Measurements from ENCODE around the gene KCNQ2. TPM values are rescaled to one million over a fixed set of nuclear protein-coding genes. Genes with fewer than 3 reads are reported as not detected.
A peak's percentile ranks its signal among the peaks of the same experiment; 100 is the strongest.

The KCNQ2 gene
- total RNA-seq, 1 donor, result 0.36 TPM

DNA sequence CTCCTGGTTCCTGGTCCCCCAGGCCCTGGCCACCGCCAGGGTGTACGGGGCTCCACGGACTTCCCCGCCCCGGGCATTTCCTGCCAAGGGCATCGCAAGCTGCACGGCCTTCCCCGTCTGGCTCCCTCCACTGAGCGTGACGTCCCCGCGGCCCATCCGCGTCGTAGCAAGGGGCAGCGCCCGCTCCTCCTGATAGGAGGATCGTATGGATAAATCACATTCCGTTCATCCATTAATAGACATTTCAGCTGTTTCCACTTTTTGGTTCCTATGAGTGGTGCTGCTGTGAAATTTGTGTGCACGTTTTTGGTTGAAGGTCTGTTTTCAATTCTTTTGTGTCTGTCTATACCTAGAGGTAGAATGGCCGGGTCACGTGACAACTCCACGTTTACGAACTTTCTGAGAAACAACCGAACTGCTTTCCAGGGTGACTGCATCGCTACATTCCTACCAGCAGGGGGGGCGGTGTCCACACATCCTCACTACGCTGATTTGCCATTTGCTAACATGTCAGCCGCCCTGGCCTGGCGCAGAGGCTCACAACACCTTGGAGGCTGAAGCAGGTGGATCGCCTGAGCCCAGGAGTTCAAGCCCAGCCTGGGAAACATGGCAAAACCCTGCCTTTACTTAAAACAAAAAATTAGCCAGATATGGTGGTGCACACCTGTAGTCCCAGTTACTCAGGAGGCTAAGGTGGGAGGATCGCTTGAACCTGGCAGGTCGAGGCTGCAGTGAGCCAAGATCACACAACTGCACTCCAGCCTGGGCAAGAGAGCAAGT lies 37.7 kb downstream of the KCNQ2 start:
- H3K9me3 ChIP-seq (ENCODE audit: low read depth, low read length), result no peaks in the 10 kb centered on the region
- no peak overlapping the region for H3K27ac ChIP-seq (ENCODE audit: low read depth, low read length)
- peaks cover 4% of the 10 kb centered on the region for H3K27me3 ChIP-seq (ENCODE audit: insufficient read depth, low read length)
- no peaks in the 10 kb centered on the region for H3K36me3 ChIP-seq (ENCODE audit: insufficient read depth, low read length)
- no peak overlapping the region for H3K4me2 ChIP-seq (ENCODE audit: insufficient read depth, low read length)
- no peak overlapping the region for H3K4me3 ChIP-seq (ENCODE audit: insufficient read depth, low read length)
- peak; percentile 97 for DNase-seq (ENCODE audit: insufficient read length, low spot score, missing footprints)
- H3K4me1 ChIP-seq (ENCODE audit: insufficient read depth, low read length), result no peaks in the 10 kb centered on the region
- TF ChIP-seq, protein P1, sequence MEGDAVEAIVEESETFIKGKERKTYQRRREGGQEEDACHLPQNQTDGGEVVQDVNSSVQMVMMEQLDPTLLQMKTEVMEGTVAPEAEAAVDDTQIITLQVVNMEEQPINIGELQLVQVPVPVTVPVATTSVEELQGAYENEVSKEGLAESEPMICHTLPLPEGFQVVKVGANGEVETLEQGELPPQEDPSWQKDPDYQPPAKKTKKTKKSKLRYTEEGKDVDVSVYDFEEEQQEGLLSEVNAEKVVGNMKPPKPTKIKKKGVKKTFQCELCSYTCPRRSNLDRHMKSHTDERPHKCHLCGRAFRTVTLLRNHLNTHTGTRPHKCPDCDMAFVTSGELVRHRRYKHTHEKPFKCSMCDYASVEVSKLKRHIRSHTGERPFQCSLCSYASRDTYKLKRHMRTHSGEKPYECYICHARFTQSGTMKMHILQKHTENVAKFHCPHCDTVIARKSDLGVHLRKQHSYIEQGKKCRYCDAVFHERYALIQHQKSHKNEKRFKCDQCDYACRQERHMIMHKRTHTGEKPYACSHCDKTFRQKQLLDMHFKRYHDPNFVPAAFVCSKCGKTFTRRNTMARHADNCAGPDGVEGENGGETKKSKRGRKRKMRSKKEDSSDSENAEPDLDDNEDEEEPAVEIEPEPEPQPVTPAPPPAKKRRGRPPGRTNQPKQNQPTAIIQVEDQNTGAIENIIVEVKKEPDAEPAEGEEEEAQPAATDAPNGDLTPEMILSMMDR (IDR thresholded peaks at IDR 0.05; ENCODE audit: extremely low read depth, low read depth, low read length), result peak; percentile 66
- no peaks in the 10 kb centered on the region for H3K79me2 ChIP-seq (ENCODE audit: insufficient read depth, low read length)
- H2AFZ ChIP-seq (ENCODE audit: low read length), result no peak overlapping the region
- no peaks in the 10 kb centered on the region for H4K20me1 ChIP-seq (ENCODE audit: insufficient read depth, low read length)

DNA sequence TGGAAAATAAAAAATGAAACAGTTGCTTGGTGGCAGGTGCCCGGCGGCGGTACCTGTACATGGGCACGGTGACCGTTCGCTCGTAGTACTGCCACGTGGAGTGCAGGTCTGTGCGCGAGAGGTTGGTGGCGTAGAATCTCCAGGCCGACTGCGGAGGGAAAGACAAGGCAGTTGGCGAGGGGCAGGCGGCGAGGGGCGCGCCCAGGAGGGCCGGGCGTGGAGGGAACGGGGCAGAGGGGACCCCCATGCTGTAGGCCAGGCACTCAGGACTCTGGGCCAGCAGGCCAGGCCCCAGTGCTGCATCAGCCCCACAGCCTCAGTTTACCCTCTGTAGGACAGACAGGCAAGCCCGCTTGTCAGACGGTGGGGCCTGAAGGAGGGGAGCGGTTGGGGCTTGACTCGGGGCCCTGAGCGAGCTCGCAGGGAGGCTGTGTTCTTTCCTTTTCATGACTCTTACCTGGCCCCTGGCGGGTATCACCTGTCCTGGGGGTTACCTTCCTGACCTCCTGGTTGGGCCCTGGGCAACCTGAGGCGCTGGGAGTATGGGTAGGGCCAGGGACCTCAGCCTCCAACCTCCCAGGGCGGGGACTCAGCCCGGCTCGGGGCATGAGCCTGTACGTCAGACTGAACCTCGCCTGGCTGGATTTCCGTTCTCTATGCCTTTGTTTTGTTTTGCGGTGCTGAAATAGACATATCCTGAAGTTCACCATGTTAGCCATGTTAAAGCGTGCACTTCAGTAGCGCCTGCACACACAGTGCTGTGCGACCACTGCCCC lies 38.5 kb downstream of the KCNQ2 start:
- Histone ChIP-seq H3K36me3 (ENCODE audit: insufficient read depth, low read length) (no peaks in the 10 kb centered on the region), H4K20me1 (ENCODE audit: insufficient read depth, low read length) (no peaks in the 10 kb centered on the region), H3K27ac (ENCODE audit: low read depth, low read length) (no peak overlapping the region), H2AFZ (ENCODE audit: low read length) (no peak overlapping the region), H3K27me3 (ENCODE audit: insufficient read depth, low read length) (peaks cover 4% of the 10 kb centered on the region), H3K4me1 (ENCODE audit: insufficient read depth, low read length) (no peaks in the 10 kb centered on the region), H3K4me3 (ENCODE audit: insufficient read depth, low read length) (no peak overlapping the region), H3K4me2 (ENCODE audit: insufficient read depth, low read length) (no peak overlapping the region), H3K79me2 (ENCODE audit: insufficient read depth, low read length) (no peaks in the 10 kb centered on the region), H3K9me3 (ENCODE audit: low read depth, low read length) (no peaks in the 10 kb centered on the region)
- no peak for DNase-seq (ENCODE audit: insufficient read length, low spot score, missing footprints)
- TF ChIP-seq, protein P1 (IDR thresholded peaks at IDR 0.05; ENCODE audit: extremely low read depth, low read depth, low read length), result no peak

DNA sequence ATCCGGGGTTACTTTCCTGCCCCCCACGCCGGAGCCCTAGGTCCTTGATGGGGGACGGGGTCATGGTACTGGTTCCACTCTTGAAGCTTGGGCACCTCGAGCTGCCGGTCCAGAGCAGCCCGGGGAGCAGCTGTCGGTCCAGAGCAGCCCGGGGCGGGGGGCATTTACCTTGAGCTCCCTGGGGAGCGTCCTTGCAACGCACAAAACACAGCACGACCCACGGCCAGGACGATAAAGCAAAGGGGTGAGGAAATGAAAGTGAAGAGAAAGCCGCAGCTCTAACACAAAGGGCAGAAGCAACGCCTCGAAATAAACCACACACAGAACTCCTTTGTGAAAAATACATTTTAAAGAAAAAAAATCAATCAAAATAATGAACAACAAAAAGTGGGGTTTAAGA lies 39.1 kb downstream of the KCNQ2 start:
- Histone ChIP-seq H3K27me3 (ENCODE audit: insufficient read depth, low read length) (peaks cover 4% of the 10 kb centered on the region), H3K9me3 (ENCODE audit: low read depth, low read length) (no peaks in the 10 kb centered on the region), H3K4me1 (ENCODE audit: insufficient read depth, low read length) (no peaks in the 10 kb centered on the region), H3K4me2 (ENCODE audit: insufficient read depth, low read length) (no peak overlapping the region), H3K27ac (ENCODE audit: low read depth, low read length) (no peak overlapping the region), H3K4me3 (ENCODE audit: insufficient read depth, low read length) (no peak overlapping the region), H4K20me1 (ENCODE audit: insufficient read depth, low read length) (no peaks in the 10 kb centered on the region), H2AFZ (ENCODE audit: low read length) (no peak overlapping the region), H3K79me2 (ENCODE audit: insufficient read depth, low read length) (no peaks in the 10 kb centered on the region), H3K36me3 (ENCODE audit: insufficient read depth, low read length) (no peaks in the 10 kb centered on the region)
- TF ChIP-seq, protein P1 (IDR thresholded peaks at IDR 0.05; ENCODE audit: extremely low read depth, low read depth, low read length), result no peak
- no peak for DNase-seq (ENCODE audit: insufficient read length, low spot score, missing footprints)

Measured in osteoblast (primary cell).